CD4-positive, alpha-beta T cell treated with Interleukin-17A for 4 hours (primary cell): ENCODE results near the gene SPZ1.
"Not testable (repeated sequence)": the region's sequence is repeated elsewhere in the genome, so short reads cannot be mapped to it uniquely, and the experiment has no call there.

Source experiments
- DNase-seq: peaks from one replicate; pipeline ENCODE4 v3.0.0-alpha.2; 2020; ENCODE audit warnings: mixed read lengths

SPZ1 gene

GRCh38 chr5:80319702-80320101 lies at the start of gene SPZ1:
TSS of gene SPZ1 (plus strand) at chr5:80320002. CDS start at chr5:80320216, 214 bp downstream.
- no peak for DNase-seq

GRCh38 chr5:80270543-80270942 lies 49.3 kb upstream of the SPZ1 start:
- peak; percentile 26 for DNase-seq

GRCh38 chr5:80275347-80275746 lies 44.5 kb upstream of the SPZ1 start:
- peak; percentile 50 for DNase-seq

GRCh38 chr5:80276186-80276585 lies 43.6 kb upstream of the SPZ1 start:
- no peak for DNase-seq

- DNase-seq: no peak
Measured at GRCh38 chr5:80277191-80277590, 42.6 kb upstream of the SPZ1 start.

- no peak for DNase-seq
Measured at GRCh38 chr5:80282054-80282453, 37.7 kb upstream of the SPZ1 start.

- DNase-seq: no peak
Measured at GRCh38 chr5:80283360-80283759, 36.4 kb upstream of the SPZ1 start.

- DNase-seq: peak; percentile 58
Measured at GRCh38 chr5:80284720-80285119, 35.1 kb upstream of the SPZ1 start.

GRCh38 chr5:80288177-80288576 lies 31.6 kb upstream of the SPZ1 start:
- DNase-seq: no peak

GRCh38 chr5:80289320-80289719 lies 30.5 kb upstream of the SPZ1 start:
- DNase-seq: no peak

- no peak for DNase-seq
Measured at GRCh38 chr5:80291761-80292160, 28.0 kb upstream of the SPZ1 start.

GRCh38 chr5:80296121-80296520 lies 23.7 kb upstream of the SPZ1 start:
- no peak for DNase-seq

GRCh38 chr5:80299601-80300000 lies 20.2 kb upstream of the SPZ1 start:
- DNase-seq: no peak

- no peak for DNase-seq
Measured at GRCh38 chr5:80300125-80300524, 19.7 kb upstream of the SPZ1 start.

- DNase-seq: not testable (repeated sequence)
Measured at GRCh38 chr5:80300796-80301195, 19.0 kb upstream of the SPZ1 start.

- DNase-seq: not testable (repeated sequence)
Measured at GRCh38 chr5:80301342-80301741, 18.5 kb upstream of the SPZ1 start.

- DNase-seq: no peak
Measured at GRCh38 chr5:80302636-80303035, 17.2 kb upstream of the SPZ1 start.

- no peak for DNase-seq
Measured at GRCh38 chr5:80308526-80308925, 11.3 kb upstream of the SPZ1 start.

GRCh38 chr5:80309871-80310665 lies 9.7 kb upstream of the SPZ1 start:
- no peak for DNase-seq

- DNase-seq: no peak
Measured at GRCh38 chr5:80315244-80315643, 4.6 kb upstream of the SPZ1 start.

GRCh38 chr5:80318212-80318611 lies 1.6 kb upstream of the SPZ1 start:
- no peak for DNase-seq

- DNase-seq: no peak
Measured at GRCh38 chr5:80324912-80325311, 5.1 kb downstream of the SPZ1 start.

GRCh38 chr5:80326468-80326867 lies 6.7 kb downstream of the SPZ1 start:
- DNase-seq: no peak

GRCh38 chr5:80337379-80337778 lies 17.6 kb downstream of the SPZ1 start:
- DNase-seq: no peak

- no peak for DNase-seq
Measured at GRCh38 chr5:80339116-80339515, 19.3 kb downstream of the SPZ1 start.
